Measurements from ENCODE around the gene PALLD.

DNA sequence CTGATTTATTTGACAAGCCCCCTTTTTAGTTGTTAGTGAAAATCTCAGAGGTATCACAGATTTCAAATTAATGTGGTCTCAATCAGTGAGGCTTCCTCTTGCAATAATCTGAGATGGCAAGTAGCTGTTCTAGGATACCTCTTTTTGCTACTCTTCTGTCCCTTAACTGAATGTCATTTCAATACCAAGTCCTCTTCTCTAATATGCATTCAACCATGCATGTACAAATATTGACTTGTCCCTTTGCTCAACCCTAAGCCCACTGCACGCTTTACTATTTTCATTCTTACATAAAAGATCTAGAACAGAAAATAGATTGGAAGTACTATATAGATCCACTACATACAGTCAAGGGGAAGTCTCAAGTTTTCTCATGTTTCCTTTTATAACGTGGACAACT, 349.0 kb downstream of the PALLD start:
- TF ChIP-seq CTCF (optimal IDR thresholded peaks at IDR 0.05 in 1 of 3, IDR thresholded peaks at IDR 0.05 in 1 of 3, conservative IDR thresholded peaks at IDR 0.05 in 1 of 3; ENCODE audit: extremely low read depth in 1 of 3, insufficient read depth in 2 of 3, low read length in 3 of 3) (no peak), EZH2 (IDR thresholded peaks at IDR 0.05; ENCODE audit: low read length) (no peak)

All from keratinocyte (primary cell).